ENCODE results near the gene NDUFC2.
"Not testable (repeated sequence)": the region's sequence is repeated elsewhere in the genome, so short reads cannot be mapped to it uniquely, and the experiment has no call there.

The NDUFC2 gene

GRCh38 chr11:78080818-78081495 lies 1.3 kb upstream of the NDUFC2 start:
- Histone ChIP-seq H3K36me3 (ENCODE audit: insufficient read depth) (no peaks in the 10 kb centered on the region), H4K20me1 (ENCODE audit: insufficient read depth) (no peaks in the 10 kb centered on the region), H3K4me3 (IDR thresholded peaks at IDR 0.05; ENCODE audit: insufficient read depth, low read depth, low read length) (no peak overlapping the region), H3K4me1 (ENCODE audit: low read depth, poor library complexity, severe bottlenecking) (peaks cover 24% of the 10 kb centered on the region), H3K4me2 (no peak overlapping the region; the same call in 1 of the 2 replicates), H3K27me3 (ENCODE audit: insufficient read depth, low read depth) (no peaks in the 10 kb centered on the region), H3K9ac (no peak overlapping the region), H3K79me2 (ENCODE audit: insufficient read depth, low read depth) (peaks cover 36% of the 10 kb centered on the region), H2AFZ (ENCODE audit: low read depth) (peak overlapping the region; percentile 98), H3K27ac (no peak overlapping the region)
- TF ChIP-seq, protein P1, sequence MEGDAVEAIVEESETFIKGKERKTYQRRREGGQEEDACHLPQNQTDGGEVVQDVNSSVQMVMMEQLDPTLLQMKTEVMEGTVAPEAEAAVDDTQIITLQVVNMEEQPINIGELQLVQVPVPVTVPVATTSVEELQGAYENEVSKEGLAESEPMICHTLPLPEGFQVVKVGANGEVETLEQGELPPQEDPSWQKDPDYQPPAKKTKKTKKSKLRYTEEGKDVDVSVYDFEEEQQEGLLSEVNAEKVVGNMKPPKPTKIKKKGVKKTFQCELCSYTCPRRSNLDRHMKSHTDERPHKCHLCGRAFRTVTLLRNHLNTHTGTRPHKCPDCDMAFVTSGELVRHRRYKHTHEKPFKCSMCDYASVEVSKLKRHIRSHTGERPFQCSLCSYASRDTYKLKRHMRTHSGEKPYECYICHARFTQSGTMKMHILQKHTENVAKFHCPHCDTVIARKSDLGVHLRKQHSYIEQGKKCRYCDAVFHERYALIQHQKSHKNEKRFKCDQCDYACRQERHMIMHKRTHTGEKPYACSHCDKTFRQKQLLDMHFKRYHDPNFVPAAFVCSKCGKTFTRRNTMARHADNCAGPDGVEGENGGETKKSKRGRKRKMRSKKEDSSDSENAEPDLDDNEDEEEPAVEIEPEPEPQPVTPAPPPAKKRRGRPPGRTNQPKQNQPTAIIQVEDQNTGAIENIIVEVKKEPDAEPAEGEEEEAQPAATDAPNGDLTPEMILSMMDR (conservative IDR thresholded peaks at IDR 0.05; ENCODE audit: low read depth, low read length) = no peak

DNA sequence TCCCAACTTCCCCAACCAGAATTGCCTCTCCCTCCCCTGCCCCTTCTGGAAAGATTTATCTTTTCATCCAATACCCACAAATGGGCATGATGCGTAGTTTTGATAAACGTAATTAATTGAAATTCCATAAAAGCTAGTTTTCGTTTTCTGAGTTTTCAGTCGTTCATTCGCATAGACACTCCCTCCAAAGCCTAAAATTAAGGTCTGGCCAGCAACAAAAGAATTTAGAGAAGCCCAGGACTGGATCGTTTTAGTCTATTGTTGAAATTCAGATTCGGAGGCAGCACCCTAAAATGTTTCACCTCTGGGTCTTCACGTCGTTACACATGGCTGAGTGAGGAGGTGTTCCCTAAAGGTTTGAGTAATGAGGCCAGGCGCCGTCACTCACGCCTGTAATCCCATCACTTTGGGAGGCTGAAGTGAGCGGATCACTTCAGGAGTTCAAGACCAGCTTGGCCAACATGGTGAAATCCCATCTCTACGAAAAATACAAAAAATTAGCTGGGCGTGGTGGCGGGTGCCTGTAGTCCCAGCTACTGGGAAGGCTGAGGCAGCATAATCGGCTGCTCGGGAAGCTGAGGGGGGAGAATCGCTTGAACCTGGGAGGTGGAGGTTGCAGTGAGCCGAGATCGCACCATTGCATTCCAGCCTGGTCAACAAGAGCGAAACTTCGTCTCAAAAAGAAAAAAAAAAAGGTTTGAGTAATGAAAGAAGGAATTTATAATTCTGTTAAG lies 589 bp upstream of the NDUFC2 start:
- no peak overlapping the region for H3K4me3 ChIP-seq (IDR thresholded peaks at IDR 0.05; ENCODE audit: insufficient read depth, low read depth, low read length)
- peak overlapping the region; percentile 96 for H3K4me2 ChIP-seq
- H3K27ac ChIP-seq = peak overlapping the region; percentile 55
- H3K4me1 ChIP-seq (ENCODE audit: low read depth, poor library complexity, severe bottlenecking) = peaks cover 24% of the 10 kb centered on the region
- H4K20me1 ChIP-seq (ENCODE audit: insufficient read depth) = peaks cover 2% of the 10 kb centered on the region; the same call in 1 of the 2 replicates
- peaks cover 43% of the 10 kb centered on the region for H3K79me2 ChIP-seq (ENCODE audit: insufficient read depth, low read depth)
- peak overlapping the region; percentile 80 for H3K9ac ChIP-seq
- no peaks in the 10 kb centered on the region for H3K27me3 ChIP-seq (ENCODE audit: insufficient read depth, low read depth)
- TF ChIP-seq, protein P1 (conservative IDR thresholded peaks at IDR 0.05; ENCODE audit: low read depth, low read length) = no peak
- H3K36me3 ChIP-seq (ENCODE audit: insufficient read depth) = no peaks in the 10 kb centered on the region
- peak overlapping the region; percentile 98 for H2AFZ ChIP-seq (ENCODE audit: low read depth)

- TF ChIP-seq, protein P1 (conservative IDR thresholded peaks at IDR 0.05; ENCODE audit: low read depth, low read length) = no peak
- H3K79me2 ChIP-seq (ENCODE audit: insufficient read depth, low read depth) = peaks cover 58% of the 10 kb centered on the region
Observed at GRCh38 chr11:78078218-78079167, 1.2 kb downstream of the NDUFC2 start.

GRCh38 chr11:78077592-78077991 lies 2.1 kb downstream of the NDUFC2 start:
- H3K27ac ChIP-seq; H3K9ac ChIP-seq; H3K27me3 ChIP-seq (ENCODE audit: insufficient read depth, low read depth); H3K4me3 ChIP-seq (IDR thresholded peaks at IDR 0.05; ENCODE audit: insufficient read depth, low read depth, low read length); H3K36me3 ChIP-seq (ENCODE audit: insufficient read depth); H2AFZ ChIP-seq (ENCODE audit: low read depth); H4K20me1 ChIP-seq (ENCODE audit: insufficient read depth): not testable (repeated sequence)
- peak overlapping the region; percentile 96; the same call in 1 of the 2 replicates for H3K4me2 ChIP-seq
- peaks cover 58% of the 10 kb centered on the region for H3K79me2 ChIP-seq (ENCODE audit: insufficient read depth, low read depth)
- peaks cover 24% of the 10 kb centered on the region for H3K4me1 ChIP-seq (ENCODE audit: low read depth, poor library complexity, severe bottlenecking)

More at GRCh38 chr11:78078218-78079167, 1.2 kb downstream of the NDUFC2 start:
- H3K4me1 ChIP-seq (ENCODE audit: low read depth, poor library complexity, severe bottlenecking) = peaks cover 24% of the 10 kb centered on the region
- no peak overlapping the region for H3K4me3 ChIP-seq (IDR thresholded peaks at IDR 0.05; ENCODE audit: insufficient read depth, low read depth, low read length)
- no peaks in the 10 kb centered on the region for H3K27me3 ChIP-seq (ENCODE audit: insufficient read depth, low read depth)
- peak overlapping the region; percentile 80; the same call in 1 of the 2 replicates for H3K9ac ChIP-seq
- H3K27ac ChIP-seq = no peak overlapping the region; the same call in 1 of the 2 replicates
- H4K20me1 ChIP-seq (ENCODE audit: insufficient read depth) = peaks cover 8% of the 10 kb centered on the region; the same call in 1 of the 2 replicates
- H2AFZ ChIP-seq (ENCODE audit: low read depth) = peak overlapping the region; percentile 98; the same call in 1 of the 2 replicates
- H3K4me2 ChIP-seq = peak overlapping the region; percentile 96
- no peaks in the 10 kb centered on the region for H3K36me3 ChIP-seq (ENCODE audit: insufficient read depth)
